GM12872 (cell line): ENCODE results near the gene KLF13.

Source experiments
- TF ChIP-seq, protein P1 (sequence below): IDR thresholded peaks from 3 replicates; pipeline ENCODE4 v1.5.1; 2011; ENCODE audit warnings: low read depth, mild to moderate bottlenecking, low read length, moderate library complexity; ENCODE audit not compliant: insufficient read depth

The KLF13 gene

DNA sequence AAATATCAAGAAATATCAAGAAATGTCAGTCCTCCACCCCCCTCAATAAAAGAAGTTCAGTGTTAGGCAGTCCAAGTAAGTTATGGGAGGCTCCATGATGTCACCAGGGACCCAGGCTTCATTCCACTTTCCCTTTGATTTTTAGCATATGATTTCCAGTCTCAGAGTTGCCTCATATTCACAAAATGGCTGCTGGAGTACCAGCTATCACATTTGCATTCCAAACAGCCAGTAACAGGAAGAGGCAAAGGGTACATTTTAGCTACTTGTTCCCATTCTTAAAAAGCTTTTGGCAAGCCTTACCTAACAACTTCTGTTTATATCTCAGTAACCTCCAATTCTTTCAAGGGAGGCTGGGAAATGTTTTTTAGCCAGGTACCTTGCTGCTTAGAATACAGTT, 13.4 kb upstream of the KLF13 start:
- TF ChIP-seq, protein P1, sequence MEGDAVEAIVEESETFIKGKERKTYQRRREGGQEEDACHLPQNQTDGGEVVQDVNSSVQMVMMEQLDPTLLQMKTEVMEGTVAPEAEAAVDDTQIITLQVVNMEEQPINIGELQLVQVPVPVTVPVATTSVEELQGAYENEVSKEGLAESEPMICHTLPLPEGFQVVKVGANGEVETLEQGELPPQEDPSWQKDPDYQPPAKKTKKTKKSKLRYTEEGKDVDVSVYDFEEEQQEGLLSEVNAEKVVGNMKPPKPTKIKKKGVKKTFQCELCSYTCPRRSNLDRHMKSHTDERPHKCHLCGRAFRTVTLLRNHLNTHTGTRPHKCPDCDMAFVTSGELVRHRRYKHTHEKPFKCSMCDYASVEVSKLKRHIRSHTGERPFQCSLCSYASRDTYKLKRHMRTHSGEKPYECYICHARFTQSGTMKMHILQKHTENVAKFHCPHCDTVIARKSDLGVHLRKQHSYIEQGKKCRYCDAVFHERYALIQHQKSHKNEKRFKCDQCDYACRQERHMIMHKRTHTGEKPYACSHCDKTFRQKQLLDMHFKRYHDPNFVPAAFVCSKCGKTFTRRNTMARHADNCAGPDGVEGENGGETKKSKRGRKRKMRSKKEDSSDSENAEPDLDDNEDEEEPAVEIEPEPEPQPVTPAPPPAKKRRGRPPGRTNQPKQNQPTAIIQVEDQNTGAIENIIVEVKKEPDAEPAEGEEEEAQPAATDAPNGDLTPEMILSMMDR = no peak

DNA sequence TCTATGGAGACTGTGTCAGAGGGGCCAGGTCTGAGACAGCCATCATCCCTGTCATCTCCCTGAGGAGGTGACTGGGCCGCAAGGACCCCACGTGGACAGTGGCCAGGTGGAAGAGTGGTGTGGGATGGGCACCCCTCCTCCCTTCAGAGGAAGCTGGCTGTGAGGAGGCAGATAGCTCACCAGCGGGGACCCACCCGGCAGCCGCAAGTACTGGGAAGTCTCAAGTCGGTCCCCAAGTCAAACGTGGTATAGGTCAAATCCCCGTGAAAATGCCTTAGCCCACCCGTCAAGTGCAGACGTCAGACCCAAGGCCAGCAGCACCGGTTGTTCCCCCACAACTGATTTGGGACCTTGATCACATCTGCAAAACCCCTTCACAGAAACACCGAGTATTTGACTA, 12.3 kb upstream of the KLF13 start:
- TF ChIP-seq, protein P1 = no peak

- TF ChIP-seq, protein P1 = no peak
These were observed 10.4 kb upstream of the KLF13 start for GRCh38 chr15:31316135-31316795.

DNA sequence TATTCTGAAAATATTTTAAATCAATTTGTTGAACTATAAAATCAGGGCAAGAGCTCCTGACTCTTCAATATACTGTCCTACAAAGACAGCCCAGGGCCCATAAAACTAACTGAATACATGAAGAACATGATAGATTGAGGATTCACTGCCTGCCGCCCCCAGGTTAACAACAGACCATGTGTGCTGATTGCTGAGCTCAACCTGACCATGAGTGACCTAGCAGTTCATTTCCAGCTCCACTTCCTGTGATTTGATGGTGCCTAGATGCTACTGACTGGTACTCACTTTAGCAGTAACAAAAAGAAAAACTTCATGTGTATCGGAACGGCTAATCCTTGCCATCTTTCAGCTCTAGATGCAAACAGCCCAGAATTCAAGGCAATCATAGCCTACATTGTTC, 9.6 kb upstream of the KLF13 start:
- TF ChIP-seq, protein P1 = no peak

GRCh38 chr15:31317421-31318327, 9.0 kb upstream of the KLF13 start:
- TF ChIP-seq, protein P1 = no peak

- TF ChIP-seq, protein P1 = no peak
These were observed 8.2 kb upstream of the KLF13 start for GRCh38 chr15:31318429-31318828.

DNA sequence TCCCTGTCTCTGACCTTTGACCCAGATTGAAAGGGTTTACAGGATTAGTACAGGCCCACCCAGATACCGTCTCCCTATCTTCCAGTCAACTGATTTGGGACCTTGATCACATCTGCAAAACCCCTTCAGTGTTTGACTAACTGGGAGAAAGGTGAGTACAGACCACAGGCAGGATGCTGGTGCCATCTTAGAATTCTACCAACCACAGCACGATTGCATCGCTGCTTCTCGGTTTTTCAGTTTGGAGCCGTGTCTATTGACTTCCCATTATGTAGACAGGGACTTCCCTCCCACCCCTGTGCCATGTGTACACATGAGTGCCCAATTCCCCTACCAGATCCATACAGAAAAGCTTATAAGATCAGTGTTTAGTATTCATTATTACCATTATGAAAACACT, 6.6 kb upstream of the KLF13 start:
- TF ChIP-seq, protein P1 = no peak
